Tibial nerve (tissue), 3 donors: ENCODE results near the gene ZC3H8.

Source experiments
- CTCF ChIP-seq, 5 experiments: fragments of 200-600 bp in 3 of 5; fragments of 450-650 bp in 2 of 5; sonication (generic) in 3 of 5; IDR thresholded peaks; one replicate each; pipeline ENCODE4 v1.5.1; 2016 to 2019; ENCODE audit warnings: antibody characterized with exemption in 5 of 5, mild to moderate bottlenecking in 3 of 5, moderate library complexity in 2 of 5
- POLR2A ChIP-seq, 2 donors: fragments of 450-650 bp; IDR thresholded peaks; one replicate each; pipeline ENCODE4 v1.6.1; 2017; ENCODE audit warnings: antibody characterized with exemption in 2 of 2, mild to moderate bottlenecking in 2 of 2, moderate library complexity in 2 of 2

- TF ChIP-seq POLR2A (IDR thresholded peaks at IDR 0.05) (no peak), CTCF (IDR thresholded peaks at IDR 0.05) (no peak)
Observed at GRCh38 chr2:112253261-112253815, 1.5 kb downstream of the ZC3H8 start.
